ENCODE measurements around the gene CMIP.

CMIP gene

DNA sequence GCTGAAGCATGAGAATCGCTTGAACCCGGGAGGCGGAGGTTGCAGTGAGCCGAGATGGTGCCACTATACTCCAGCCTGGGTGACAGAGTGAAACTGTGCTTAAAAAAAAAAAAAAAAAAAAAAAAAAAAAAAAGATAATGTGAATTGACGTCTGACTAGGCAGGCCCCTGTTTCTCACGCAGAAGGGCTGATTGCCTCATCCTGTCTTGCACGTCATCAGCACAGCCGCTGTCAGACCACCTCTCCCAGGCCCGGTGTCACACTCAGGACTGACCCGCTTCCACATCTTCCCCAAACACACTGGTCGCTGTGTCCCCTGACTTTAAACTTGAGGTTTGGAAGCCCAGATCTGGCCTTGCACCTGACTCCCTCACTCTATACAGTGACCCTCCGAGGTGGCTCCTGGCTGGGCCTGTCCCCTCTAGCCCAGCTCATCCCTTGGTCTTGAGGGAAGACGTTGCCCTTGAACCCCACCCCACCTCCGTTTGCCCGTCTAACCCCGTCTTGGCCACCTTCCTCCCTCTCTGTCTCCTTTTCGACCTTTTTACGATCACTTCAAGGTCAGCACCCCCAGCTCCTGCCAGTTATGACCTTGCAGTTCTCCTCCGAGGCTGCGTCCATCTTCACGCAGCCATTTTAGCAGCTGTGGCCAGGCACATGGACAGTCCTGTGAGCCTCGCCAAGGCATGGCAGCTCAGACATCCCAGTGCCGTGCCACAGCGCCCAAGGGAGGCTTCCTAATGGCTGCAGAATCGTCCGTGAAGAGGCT is 184.6 kb downstream of the CMIP start:
- no peak for DNase-seq

DNA sequence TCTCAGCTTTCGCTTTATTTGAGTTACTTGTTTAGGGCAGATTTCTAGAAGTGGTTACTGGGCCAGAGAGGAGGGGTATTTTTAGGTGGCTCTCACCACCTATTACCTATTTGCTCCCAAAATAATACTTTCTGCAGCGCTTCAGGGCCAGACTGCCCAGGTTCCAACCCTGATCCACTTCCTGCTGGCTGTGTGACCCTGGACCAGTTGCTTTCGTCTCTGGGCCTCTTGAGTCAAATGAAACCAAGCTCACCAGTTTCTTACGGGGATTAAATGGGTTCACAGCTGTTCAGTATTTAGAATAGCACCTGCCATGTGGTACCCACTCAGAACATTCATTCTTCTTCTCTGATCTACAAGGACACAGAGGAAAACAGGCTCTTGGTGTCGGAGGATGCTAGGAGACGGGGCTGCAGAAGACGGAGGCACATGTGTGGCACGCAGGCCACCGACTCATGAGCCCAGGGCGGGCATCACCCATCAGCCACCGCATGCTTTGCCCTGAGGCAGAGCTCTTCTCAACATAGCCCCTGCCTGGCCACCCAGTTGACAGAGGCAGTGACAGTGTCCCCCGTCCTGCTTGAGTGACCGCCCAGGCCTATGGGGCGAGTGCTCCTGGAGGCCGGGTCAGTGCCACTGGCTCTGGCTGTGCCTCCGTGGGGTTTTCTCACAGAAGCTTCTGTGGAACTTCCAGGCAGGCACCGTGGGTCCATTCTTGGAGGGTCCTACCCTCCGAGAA is 185.5 kb downstream of the CMIP start:
- no peak for DNase-seq

DNA sequence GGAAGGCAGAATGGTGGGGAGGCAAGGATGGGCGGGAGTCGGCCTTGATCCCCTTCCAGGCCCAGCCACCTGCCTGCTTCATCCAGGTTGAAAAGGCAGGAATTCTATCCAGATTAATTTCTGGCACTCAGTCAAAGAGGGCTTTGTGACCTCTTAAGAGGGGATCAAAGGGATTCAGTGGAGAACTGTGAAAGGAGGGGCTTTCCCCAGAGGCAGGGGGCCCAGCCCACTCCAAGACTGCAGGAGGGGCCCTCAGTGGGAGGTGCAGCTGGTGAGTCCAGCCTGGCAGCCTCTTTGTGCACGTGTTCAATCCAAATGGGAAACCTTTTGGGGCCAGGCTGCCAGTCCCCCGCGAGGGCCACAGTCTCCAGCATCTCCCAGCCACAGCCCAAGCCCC is 186.0 kb downstream of the CMIP start:
- DNase-seq: no peak

DNA sequence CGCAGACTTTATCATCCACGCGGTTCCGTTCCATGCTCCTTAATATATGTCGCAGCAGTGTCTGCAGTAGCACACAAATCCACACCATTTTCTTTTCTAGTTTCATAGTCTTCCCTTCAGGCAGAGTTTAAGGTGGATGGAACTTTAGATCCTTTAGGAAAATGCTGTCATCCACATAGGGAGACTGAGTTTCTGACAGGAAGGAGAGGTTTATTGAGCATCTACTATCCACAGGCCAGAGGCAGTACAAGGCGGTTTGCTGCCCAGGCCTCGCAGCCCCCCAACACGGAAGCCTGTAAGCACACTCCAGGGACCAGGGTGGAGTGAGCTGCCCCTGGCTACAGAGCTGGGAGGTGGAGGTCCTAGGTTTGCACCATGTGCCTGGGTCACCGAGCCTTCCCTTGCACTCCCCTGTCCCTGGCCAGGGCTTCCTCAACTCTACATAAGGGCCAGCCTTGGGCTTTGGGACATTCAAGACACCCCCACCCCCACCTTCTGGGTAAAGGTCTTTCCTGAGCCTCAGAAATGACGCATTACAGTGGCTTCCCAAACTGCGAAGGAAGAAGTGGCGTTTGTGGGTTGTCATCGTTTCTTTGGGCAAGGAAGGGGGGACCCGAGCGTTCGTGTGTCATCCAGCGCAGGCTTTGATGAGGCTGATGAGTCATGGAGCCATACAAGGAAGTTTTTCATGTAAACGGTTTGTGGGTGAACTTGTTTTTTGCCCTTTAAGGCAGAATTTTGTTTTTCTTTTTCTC is 188.0 kb downstream of the CMIP start:
- peak; percentile 12 to 67 (median 56) for DNase-seq

DNA sequence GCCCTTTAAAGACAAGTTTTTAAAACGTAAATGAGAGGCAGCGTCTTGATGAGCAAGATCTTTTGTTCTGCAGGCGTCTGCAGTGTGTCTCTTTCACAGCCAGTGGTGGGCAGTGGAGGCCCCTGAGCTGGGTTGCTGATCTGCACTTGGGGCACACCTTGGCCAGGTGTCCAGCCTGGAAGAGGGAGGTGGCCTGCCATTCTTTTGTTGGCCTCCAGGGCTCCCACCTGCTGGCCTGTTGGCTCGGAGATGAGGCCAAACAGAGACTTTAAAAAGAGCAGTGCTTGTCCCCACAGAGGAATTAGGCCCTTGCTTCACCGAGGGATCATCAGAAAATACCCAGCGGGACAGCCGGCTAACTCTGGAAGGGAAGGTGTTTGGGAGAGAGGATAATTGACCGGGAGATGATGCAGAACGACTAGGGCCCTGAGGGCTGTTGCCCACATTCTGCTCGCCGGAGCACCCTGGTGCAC is 188.6 kb downstream of the CMIP start:
- DNase-seq: peak in 1 of 6 experiments; percentile 48

DNA sequence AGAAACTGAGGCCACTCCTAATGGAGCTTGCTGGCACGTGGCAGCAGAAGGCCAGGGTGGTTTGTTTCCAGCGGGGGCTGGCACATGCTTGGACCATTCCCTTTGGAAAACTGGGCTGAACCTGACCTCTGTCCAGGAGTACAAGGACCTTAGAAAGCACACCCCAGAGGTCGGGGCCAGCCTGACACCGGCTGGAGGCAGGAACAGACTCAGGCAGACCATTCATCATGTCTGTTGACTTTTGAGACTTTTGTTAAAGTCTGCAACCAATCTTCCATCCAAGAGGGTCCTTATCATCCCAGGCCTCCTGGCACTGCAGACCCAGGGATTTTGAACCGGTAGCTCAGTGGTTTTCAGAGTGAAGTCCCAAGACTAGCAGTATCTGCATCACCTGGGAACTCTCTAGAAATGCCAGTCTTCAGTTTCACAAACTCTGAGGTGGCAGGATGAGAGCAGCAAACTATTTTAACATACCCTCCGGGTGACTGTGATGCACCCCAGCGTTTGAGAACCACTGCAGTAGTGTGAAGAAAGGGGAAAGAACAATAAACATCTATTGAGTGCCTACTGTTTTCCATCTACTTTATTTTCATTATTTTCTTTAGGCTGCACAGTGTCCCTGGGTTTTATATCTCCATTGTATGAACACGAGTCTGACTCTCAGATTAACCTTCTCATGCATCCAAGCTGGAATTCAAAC is 189.2 kb downstream of the CMIP start:
- no peak for DNase-seq

DNA sequence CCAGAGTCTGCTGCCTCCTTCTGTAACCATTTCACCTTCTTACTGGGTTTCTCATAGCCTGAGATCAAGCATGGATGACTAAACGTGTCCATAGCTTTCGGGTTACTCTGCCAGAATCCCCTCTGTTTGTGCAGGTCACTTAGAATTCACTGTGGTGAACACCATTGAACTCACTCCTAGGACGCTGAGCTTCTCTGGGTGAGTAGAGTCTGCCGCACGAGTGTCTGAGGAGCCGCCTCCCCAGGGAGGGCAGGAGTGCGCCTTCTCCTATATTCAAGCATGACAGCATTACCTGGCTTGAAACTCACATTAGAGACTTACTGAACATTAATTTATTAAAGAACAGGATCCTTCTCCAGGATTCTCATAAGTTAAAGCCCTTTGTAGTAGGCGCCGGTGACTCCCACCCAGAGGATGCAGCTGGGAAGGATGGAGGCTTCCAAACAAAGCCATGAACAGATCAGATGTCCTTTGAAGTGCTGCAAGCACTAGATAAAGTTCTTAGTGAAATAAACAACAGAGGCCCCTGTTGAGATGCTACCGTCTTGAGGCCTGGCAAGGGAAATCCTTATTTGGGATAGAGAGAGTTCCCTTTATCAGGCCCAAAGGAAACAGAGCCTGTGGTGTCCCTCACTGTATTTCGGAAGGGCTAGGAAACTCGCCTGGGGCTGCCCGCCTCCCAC is 189.9 kb downstream of the CMIP start:
- no peak for DNase-seq

DNA sequence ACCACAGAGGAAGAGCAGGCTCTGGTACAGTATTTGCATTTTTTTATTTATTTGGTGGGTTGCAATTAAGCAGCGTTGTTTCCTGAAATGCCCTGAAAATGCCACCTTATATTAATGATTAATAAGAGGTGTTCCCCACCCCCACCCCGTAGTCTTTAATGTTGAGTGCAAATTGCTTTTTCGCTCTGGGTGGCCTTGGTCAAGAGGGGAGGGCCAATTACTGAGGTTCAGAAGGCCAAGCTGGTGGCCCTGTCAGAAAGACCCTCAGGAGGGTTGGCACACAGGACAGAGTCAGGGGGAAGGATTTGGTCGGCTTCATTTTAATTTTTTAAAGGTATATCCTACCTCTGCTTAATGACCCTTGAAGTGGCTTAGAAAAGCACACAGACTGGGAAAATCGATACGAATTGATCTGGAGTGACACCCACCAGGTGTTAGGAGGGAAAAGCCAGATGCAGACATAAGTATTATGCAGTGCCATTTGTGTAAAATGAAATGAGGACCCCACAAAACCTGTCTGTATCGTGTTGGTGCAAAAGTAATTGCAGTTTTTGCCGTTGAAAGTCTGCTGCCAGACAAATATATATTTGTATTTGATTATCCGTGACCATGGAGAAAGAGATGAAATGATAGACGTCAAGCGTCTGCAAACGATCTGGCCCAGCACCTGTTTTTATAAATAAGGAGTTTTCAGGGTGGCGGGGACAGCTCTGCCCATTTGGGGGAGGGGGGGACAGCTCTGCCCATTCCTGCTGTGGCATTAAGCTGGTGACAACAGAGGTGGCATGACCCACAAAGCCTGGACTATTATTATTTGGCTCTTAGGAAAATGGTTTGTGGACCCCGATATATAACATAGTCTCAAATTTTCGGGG is 190.7 kb downstream of the CMIP start:
- DNase-seq: no peak

DNA sequence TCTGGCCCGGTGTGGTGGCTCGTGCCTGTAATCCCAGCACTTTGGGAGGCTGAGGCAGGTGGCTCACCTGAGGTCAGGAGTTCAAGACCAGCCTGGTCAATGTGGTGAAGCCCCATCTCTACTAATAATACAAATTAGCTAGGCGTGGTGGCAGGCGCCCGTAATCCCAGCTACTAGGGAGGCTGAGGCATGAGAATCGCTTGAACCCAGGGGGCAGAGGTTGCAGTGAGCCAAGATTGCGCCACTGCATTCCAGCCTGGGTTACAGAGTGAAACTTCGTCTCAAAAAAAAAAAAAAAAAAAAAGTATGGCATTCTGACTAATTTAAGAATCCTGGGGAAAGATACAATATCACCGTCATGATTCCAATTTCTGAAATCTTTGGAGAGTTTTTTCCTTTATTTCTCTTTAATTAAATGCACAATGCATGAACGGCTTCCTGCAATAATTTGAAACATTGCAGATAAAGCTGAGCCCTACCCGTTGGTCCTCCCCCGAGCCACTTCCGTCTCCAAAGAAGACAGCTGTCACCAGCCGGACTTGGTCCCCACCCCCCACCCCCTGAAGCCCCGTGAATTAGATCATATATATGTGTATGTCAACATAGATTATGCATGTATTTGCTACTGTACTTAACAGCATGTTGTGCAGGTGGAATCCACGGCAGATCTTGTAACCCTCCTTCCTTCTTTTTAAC is 191.8 kb downstream of the CMIP start:
- DNase-seq: no peak

DNA sequence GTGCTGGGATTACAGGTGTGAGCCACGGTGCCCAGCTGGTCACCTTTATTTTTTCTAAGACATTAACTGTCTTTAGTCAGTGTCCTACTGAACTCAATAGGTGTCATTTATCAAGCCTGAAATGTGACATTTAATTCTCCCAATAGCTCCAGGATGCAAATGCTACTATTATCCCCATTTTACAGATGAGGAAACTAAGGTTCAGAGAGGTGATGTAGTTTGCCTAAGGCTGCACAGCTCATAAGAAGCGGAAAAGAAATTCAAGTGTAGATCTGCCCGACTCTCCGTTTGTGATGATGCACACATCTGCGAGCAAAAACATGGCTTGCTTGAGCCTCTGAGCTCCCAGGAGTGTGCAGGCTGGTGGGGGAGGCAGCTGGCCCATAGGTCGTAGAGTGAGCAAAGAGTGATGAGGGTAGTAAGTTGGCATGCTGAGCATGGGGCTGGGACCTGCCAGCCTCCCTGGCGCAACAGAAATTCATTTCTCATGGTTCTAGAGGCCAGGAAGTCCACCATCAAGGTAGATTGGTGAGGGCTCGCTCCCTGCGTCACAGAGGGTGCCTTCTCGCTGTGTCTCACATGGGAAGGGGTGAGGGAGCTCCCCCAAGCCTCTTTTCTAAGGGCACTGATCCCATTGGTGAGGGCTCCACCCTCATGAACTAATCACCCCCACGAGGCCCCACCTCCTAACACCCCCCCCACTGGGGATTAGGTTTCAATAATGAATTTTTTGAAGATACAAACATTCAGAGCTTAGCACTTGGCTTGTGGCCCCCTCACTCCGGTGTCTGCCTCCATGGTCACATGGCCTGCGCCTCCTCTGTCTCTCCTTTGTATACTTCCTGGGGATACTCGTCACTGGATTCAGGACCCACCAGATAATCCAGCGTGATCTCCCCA is 193.0 kb downstream of the CMIP start:
- DNase-seq: no peak

DNA sequence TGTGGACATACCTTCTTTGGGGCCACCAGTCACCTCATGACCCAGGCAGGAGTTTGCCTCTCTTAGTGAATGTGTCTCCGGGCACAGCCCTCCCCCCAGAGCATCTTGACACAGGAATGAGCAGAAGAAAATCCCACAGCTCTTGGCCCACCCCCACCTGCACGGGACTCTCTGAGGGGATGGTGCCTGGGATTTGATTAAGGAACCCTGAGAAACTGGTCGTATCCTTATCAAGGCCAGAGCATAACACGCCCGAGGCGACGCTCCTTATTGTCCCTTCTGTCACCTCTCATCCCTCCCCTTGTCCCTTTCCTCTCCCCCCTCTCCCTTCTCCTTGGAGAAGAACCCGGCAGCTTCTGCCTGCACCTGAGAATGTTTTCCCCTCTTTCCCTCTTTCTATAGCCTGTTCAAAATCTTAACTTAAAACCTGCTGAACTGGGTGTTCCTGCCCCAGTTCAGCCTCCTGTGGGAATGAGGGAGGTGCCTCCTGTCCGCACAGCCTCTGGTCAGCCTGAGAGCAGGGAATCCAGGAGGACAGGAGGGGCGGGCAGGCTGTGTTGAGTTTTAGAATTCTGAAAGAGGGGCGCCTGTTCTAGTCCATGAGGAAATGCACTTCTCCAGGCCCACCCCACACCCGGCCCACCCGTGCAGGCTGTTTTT is 193.8 kb downstream of the CMIP start:
- no peak for DNase-seq

DNA sequence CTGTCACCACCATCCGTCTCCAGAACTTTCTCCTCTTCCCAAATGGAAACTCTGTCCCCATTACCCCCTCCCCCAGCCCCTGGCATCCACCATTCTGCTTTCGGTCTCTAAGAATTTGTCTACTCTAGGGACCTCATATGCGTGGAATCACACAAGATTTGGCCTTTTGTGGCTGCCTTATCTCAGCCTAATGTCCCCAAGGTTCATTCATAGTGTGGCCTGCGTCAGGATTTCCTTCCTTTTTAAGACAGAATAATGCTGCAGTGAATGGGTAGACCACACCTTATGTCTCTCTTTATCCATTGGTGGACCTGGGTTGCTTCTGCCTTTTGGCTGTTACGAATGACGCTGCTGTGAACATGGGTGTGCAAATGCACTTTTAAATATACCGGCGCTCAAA is 194.7 kb downstream of the CMIP start:
- no peak for DNase-seq

DNA sequence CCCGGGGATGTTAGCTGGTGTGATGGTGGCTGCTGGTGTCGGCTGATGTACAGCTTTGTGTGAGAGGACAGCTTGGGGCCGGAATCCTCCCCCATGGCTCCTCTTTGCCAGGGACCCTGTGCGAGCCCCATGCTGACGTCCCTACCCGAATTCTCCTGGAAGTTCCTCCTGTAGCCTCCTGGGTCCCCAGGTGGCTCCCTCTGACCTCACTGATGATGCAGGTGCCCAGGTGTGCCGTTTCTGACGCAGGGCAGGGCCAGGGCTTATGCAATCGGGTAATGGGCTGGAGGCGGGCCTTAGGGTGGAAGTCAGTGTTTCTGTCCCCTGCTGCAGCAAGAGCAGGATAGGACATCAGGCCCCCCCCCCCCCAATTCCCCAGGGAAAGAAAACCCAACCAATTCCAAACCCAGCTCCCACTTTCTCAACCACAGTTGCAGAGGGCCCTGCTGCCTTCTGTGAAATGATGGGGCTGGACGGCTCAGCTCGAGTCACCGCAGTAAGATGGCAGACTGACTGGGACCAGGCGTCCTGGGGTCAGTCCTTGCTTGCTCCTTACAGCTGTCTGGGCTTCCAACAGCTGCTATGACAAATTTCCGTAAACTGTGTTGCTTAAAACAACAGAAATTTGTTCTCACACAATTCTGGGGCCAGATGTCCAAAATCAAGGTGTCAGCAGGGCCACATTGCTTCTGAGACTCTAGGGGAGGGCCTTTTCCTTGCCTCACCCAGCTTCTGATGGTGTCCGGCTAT is 195.5 kb downstream of the CMIP start:
- no peak for DNase-seq

DNA sequence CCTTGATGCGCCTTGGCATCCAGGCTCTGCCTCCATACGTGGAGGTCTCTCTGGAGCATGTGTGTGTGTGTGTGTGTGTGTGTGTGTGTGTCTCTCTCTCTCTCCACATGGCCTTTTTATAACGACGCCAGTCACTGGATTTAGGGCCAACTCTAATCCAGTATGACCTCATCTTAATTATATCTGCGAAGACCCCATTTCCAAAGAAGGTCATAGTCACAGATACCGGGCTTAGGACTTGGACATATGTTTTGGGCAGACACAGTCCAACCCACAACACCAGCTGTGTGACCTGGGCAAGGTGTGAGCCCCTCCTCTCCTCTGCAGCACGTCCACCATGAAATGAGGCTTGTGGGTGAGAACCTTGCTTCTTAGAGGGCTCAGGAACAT is 196.1 kb downstream of the CMIP start:
- DNase-seq: no peak

DNA sequence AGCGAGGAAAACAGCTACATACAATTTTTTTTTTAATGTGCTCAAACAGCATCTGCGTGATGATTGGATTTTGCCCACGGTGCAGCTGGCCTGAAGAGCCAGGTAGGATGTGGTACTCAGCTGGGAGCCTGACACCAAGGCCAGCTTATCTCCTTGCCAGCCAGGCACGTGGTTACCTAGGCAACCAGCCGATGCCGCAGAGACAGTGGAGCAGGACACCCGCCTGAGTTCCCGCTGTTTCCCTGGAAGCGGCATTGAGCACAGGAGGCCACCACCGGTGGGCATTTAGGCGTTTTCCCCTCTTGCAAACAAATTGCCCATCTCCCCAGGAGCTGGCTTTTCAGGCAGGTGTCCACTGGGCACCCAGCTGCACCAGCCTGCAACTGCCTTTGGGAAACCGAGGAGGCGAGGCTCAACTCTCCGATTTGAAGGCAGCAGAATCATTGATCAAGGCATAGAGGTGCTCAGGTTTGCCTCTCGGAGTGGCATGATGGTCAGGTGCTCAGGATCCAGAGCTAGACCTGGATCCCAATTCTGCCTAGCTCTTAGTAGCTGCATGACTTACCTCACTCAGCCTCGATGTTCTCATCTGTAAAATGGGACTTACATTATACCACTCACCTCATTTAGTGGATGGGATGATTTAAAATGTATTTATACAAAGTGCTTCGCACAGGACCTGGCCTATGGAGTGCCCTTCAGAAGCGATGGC is 196.9 kb downstream of the CMIP start:
- DNase-seq: no peak

DNA sequence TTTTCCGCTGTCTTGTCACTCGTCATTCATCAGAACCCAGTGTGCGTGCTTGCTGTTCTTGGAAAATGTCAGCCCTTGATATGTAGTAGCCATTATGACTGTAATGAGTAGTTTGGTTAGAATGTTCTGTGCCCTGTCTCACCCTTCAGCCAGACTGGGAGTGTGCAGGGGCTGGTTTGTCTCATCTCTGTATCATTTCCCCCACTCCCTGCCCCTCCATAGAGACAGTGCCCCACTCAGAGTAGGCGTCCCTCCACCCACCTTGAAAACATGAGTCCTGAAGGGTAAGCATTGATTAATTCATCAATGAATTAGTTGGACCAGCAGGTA is 197.5 kb downstream of the CMIP start:
- no peak for DNase-seq

DNA sequence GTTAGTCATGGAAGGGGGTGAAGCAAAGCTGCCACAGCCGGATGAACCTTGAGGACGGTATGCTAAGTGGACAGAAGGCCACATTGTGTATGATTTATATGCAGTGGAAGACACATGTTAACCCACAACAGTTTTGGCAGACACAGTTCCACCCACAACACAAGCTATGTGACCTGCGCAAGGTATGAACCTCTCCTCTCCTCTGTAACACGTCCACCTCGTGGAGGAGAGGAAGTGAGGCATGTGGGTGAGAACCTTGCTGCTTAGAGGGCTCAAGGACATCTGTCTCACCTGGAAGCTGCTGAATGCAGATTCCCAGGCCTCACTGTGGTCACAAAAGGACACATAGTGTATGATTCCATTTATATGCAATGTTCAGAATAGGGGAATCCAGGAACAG is 198.3 kb downstream of the CMIP start:
- DNase-seq: no peak

DNA sequence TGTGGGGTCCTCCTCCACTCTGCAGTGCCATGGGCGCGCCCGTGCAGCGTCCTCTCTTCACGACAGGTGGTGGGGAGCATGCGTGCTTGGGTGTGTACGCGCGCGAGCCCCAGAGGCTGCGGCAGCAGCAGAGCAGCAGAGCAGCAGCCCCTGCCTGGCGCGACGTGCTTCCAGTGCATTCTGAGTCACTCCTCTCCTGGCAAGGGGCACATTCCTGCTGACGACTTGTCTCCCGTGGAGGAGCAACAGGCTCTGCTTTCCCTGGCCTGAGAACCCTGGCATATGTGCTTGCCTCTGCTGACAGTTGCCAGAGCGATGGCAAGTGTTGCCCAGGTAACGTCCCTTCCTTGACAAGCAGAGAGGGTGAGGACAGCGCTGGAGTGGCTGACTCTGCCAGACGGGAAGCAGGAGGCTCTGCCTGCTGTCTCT is 200.7 kb downstream of the CMIP start:
- no peak for DNase-seq
